ENCODE measurements around the gene LGI2.

The LGI2 gene

GRCh38 chr4:25013756-25014661 is 16.7 kb downstream of the LGI2 start:
- Histone ChIP-seq H3K36me3 (ENCODE audit: control insufficient read depth, insufficient read depth, low read length) (no peaks in the 10 kb centered on the region), H3K27me3 (replicated peaks; ENCODE audit: control insufficient read depth, insufficient read depth, low read length) (no peaks in the 10 kb centered on the region; the same call in 1 of the 2 replicates), H3K4me3 (replicated peaks; ENCODE audit: low read depth, low read length) (no peak overlapping the region)
- no peak for TF ChIP-seq CTCF (IDR thresholded peaks at IDR 0.05; ENCODE audit: insufficient read depth, low read length, poor library complexity, severe bottlenecking)
- DNase-seq (ENCODE audit: extremely low read depth, insufficient read length), result no peak

GRCh38 chr4:25012655-25013054 is 18.1 kb downstream of the LGI2 start:
- TF ChIP-seq CTCF (IDR thresholded peaks at IDR 0.05; ENCODE audit: insufficient read depth, low read length, poor library complexity, severe bottlenecking), result no peak
- H3K4me3 ChIP-seq (replicated peaks; ENCODE audit: low read depth, low read length), result no peak overlapping the region
- H3K36me3 ChIP-seq (ENCODE audit: control insufficient read depth, insufficient read depth, low read length), result no peaks in the 10 kb centered on the region
- no peak for DNase-seq (ENCODE audit: extremely low read depth, insufficient read length)
- H3K27me3 ChIP-seq (replicated peaks; ENCODE audit: control insufficient read depth, insufficient read depth, low read length), result no peaks in the 10 kb centered on the region; the same call in 1 of the 2 replicates

GRCh38 chr4:25011135-25011866 is 19.4 kb downstream of the LGI2 start:
- no peaks in the 10 kb centered on the region for H3K36me3 ChIP-seq (ENCODE audit: control insufficient read depth, insufficient read depth, low read length)
- no peaks in the 10 kb centered on the region; the same call in 1 of the 2 replicates for H3K27me3 ChIP-seq (replicated peaks; ENCODE audit: control insufficient read depth, insufficient read depth, low read length)
- no peak for DNase-seq (ENCODE audit: extremely low read depth, insufficient read length)
- no peak for TF ChIP-seq CTCF (IDR thresholded peaks at IDR 0.05; ENCODE audit: insufficient read depth, low read length, poor library complexity, severe bottlenecking)
- H3K4me3 ChIP-seq (replicated peaks; ENCODE audit: low read depth, low read length), result no peak overlapping the region

GRCh38 chr4:25007598-25007997 is 23.1 kb downstream of the LGI2 start:
- no peak overlapping the region for H3K4me3 ChIP-seq (replicated peaks; ENCODE audit: low read depth, low read length)
- DNase-seq (ENCODE audit: extremely low read depth, insufficient read length), result no peak
- no peaks in the 10 kb centered on the region; the same call in 1 of the 2 replicates for H3K27me3 ChIP-seq (replicated peaks; ENCODE audit: control insufficient read depth, insufficient read depth, low read length)
- no peaks in the 10 kb centered on the region for H3K36me3 ChIP-seq (ENCODE audit: control insufficient read depth, insufficient read depth, low read length)
- no peak for TF ChIP-seq CTCF (IDR thresholded peaks at IDR 0.05; ENCODE audit: insufficient read depth, low read length, poor library complexity, severe bottlenecking)

GRCh38 chr4:25002681-25003080 is 28.1 kb downstream of the LGI2 start:
- Histone ChIP-seq H3K4me3 (replicated peaks; ENCODE audit: low read depth, low read length) (no peak overlapping the region), H3K27me3 (replicated peaks; ENCODE audit: control insufficient read depth, insufficient read depth, low read length) (no peaks in the 10 kb centered on the region; the same call in 1 of the 2 replicates), H3K36me3 (ENCODE audit: control insufficient read depth, insufficient read depth, low read length) (no peaks in the 10 kb centered on the region)
- no peak for TF ChIP-seq CTCF (IDR thresholded peaks at IDR 0.05; ENCODE audit: insufficient read depth, low read length, poor library complexity, severe bottlenecking)
- no peak for DNase-seq (ENCODE audit: extremely low read depth, insufficient read length)

Measured in GM06990 (cell line).